ENCODE measurements around the gene PI4K2A. TPM values are rescaled to one million over a fixed set of nuclear protein-coding genes. Genes with fewer than 3 reads are reported as not detected.

Gene PI4K2A
- total and polyA plus RNA-seq, 2 of the 4 experiments (the other 2 are of a cell fraction): 15.8 to 27.3 TPM

- Histone ChIP-seq H3K14ac (replicated peaks; ENCODE audit: low read depth, low read length) (peak overlapping the region; percentile 90), H3K4me1 (ENCODE audit: control insufficient read depth, insufficient read depth, low read length) (peaks cover 19% of the 10 kb centered on the region), H3K36me3 (ENCODE audit: control insufficient read depth, insufficient read depth, low read length) (peaks cover 30% of the 10 kb centered on the region), H3K4me2 (ENCODE audit: low read depth, low read length) (peak overlapping the region; percentile 59), H3K27me3 (ENCODE audit: control insufficient read depth, insufficient read depth, low read length) (no peaks in the 10 kb centered on the region), H2AFZ (replicated peaks; ENCODE audit: low read length, poor library complexity) (peak overlapping the region; percentile 4), H3K4ac (ENCODE audit: low read depth, low read length) (peak overlapping the region; percentile 95), H3K23ac (ENCODE audit: low read depth, low read length) (peak overlapping the region; percentile 95), H3K27ac (ENCODE audit: insufficient read depth, low read length) (peak overlapping the region; percentile 99), H2BK5ac (ENCODE audit: low read depth, low read length, poor library complexity, severe bottlenecking) (peak overlapping the region; percentile 94), H4K8ac (ENCODE audit: low read depth in 2 of 2, low read length in 2 of 2) (peak overlapping the region; percentile 61 to 92), H3K4me3 (ENCODE audit: insufficient read depth, low read depth, low read length) (no peak overlapping the region), H2AK9ac (replicated peaks; ENCODE audit: low read depth, low read length, poor library complexity) (peak overlapping the region; percentile 84), H3K56ac (ENCODE audit: extremely low read depth, insufficient read depth, low read length) (peak overlapping the region; percentile 83), H3K18ac (ENCODE audit: low read depth, low read length) (peak overlapping the region; percentile 64), H2BK15ac (ENCODE audit: low read depth, low read length) (peak overlapping the region; percentile 92), H2BK20ac (ENCODE audit: low read depth, low read length) (peak overlapping the region; percentile 96), H4K5ac (ENCODE audit: low read depth, low read length) (peak overlapping the region; percentile 85), H4K20me1 (ENCODE audit: insufficient read depth, low read length) (peaks cover 11% of the 10 kb centered on the region; the same call in 1 of the 2 replicates), H3K79me1 (ENCODE audit: low read depth in 1 of 2, low read length in 2 of 2) (peaks cover 39 to 71% of the 10 kb centered on the region in 2 experiments), H4K91ac (ENCODE audit: insufficient read depth, low read depth, low read length) (peak overlapping the region; percentile 97), H3K9ac (ENCODE audit: low read depth, low read length) (peak overlapping the region; percentile 51), H2AK5ac (ENCODE audit: low read depth, low read length) (peak overlapping the region; percentile 100), H2BK120ac (ENCODE audit: low read depth, low read length) (peak overlapping the region; percentile 97), H3K9me3 (ENCODE audit: control insufficient read depth, insufficient read depth, low read length) (no peaks in the 10 kb centered on the region), H3K9me1 (ENCODE audit: insufficient read depth, low read length) (peaks cover 22% of the 10 kb centered on the region)
- 46% methylated on average over 5 of the region's 5 CpGs; no CpG with 5 or more reads in 1 of the 2 experiments for WGBS, 2 experiments (ENCODE audit: extremely low coverage in 2 of 2, insufficient read length in 1 of 2)
- TF ChIP-seq MAFK (IDR thresholded peaks at IDR 0.05; ENCODE audit: low read depth, low read length) (peak; percentile 36; the same call in 1 of the 2 replicates), FOS (IDR thresholded peaks at IDR 0.05; ENCODE audit: low read depth, low read length) (peak; percentile 86), MAZ (IDR thresholded peaks at IDR 0.05; ENCODE audit: borderline replicate concordance, low read depth, low read length) (no peak), CHD1 (IDR thresholded peaks at IDR 0.05; ENCODE audit: low read depth, low read length) (no peak), POLR2A (IDR thresholded peaks at IDR 0.05; ENCODE audit: low read depth, low read length) (peak; percentile 66; the same call in 1 of the 2 replicates), MXI1 (IDR thresholded peaks at IDR 0.05; ENCODE audit: borderline replicate concordance, low read depth, low read length) (no peak)
- TF ChIP-seq, protein P1, sequence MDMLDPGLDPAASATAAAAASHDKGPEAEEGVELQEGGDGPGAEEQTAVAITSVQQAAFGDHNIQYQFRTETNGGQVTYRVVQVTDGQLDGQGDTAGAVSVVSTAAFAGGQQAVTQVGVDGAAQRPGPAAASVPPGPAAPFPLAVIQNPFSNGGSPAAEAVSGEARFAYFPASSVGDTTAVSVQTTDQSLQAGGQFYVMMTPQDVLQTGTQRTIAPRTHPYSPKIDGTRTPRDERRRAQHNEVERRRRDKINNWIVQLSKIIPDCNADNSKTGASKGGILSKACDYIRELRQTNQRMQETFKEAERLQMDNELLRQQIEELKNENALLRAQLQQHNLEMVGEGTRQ (IDR thresholded peaks at IDR 0.05; ENCODE audit: low read depth, low read length): peak; percentile 62; the same call in 1 of the 2 replicates
- peak; percentile 96 for DNase-seq
- BruUV-seq (replicated peaks): no TSS peak
- in situ Hi-C loops (cut with MboI; ENCODE audit: low sequenced_read_pairs): no loop called here
- dilution Hi-C loops (cut with HindIII; ENCODE audit: low sequenced_read_pairs, unreplicated experiment): no loop called here
- ChIA-PET POLR2A (ENCODE audit: unreplicated experiment) (interaction anchor here (1.0 kb wide), 1 partner anchor 9 kb away, joined by 42 read pairs; no protein-coding TSS in a partner anchor), CTCF (interaction anchor here (0.8 to 1.1 kb wide), 2 partner anchors 53 to 77 kb away, joined by 3 to 4 read pairs; no protein-coding TSS in a partner anchor)
- intact Hi-C loops (cut with micrococcal nuclease): loop anchor here (1.0 kb wide), 1 partner anchor 7 kb away; no protein-coding TSS in a partner anchor
- peak; percentile 92 for ATAC-seq (ENCODE audit: low read depth)
Observed at GRCh38 chr10:97648562-97649404, 8.3 kb downstream of the PI4K2A start.
